Lung (tissue), 12 donors: ENCODE measurements around the gene ALPK3. TPM values are rescaled to one million over a fixed set of nuclear protein-coding genes. Genes with fewer than 3 reads are reported as not detected.
A peak's percentile ranks its signal among the peaks of the same experiment; 100 is the strongest.

Experiments used
- ATAC-seq: fragments of 200-7000 bp; cut with Tn5 transposase; one replicate; pipeline ENCODE4 v1.9.1; 2020; ENCODE audit warnings: moderate number of reproducible peaks; ENCODE audit not compliant: insufficient read depth, low FRiP score
- DNase-seq, 3 donors: peaks; one replicate each; pipeline ENCODE4 v3.0.0-alpha.2; 2013 to 2017
- H3K27ac ChIP-seq, 2 donors: one replicate each; pipeline ENCODE4 v1.5.1; 2013; ENCODE audit warnings: mild to moderate bottlenecking in 2 of 2, moderate library complexity in 2 of 2, control low read depth in 1 of 2, inconsistent platforms in 1 of 2, low read depth in 1 of 2, low read length in 1 of 2
- H3K27me3 ChIP-seq, 3 donors: one replicate each; pipeline ENCODE4 v1.5.1; 2013; ENCODE audit warnings: low read length in 2 of 3; ENCODE audit not compliant: control insufficient read depth in 3 of 3, insufficient read depth in 3 of 3
- H3K36me3 ChIP-seq, 4 donors: one replicate each; pipeline ENCODE4 v1.5.1; 2013; ENCODE audit warnings: low read length in 4 of 4, mild to moderate bottlenecking in 1 of 4, moderate library complexity in 1 of 4; ENCODE audit not compliant: control insufficient read depth in 4 of 4, insufficient read depth in 4 of 4
- H3K4me1 ChIP-seq, 5 donors: one replicate each; pipeline ENCODE4 v1.5.1; 2013; ENCODE audit warnings: low read length in 5 of 5, mild to moderate bottlenecking in 2 of 5, moderate library complexity in 1 of 5; ENCODE audit not compliant: control insufficient read depth in 5 of 5, insufficient read depth in 5 of 5
- H3K4me3 ChIP-seq: one replicate; pipeline ENCODE4 v1.5.1; 2013; ENCODE audit warnings: mild to moderate bottlenecking, control low read depth, moderate library complexity
- H3K9ac ChIP-seq, 2 donors: one replicate each; pipeline ENCODE4 v1.5.1; 2013; ENCODE audit warnings: low read length in 2 of 2, control low read depth in 1 of 2; ENCODE audit not compliant: insufficient read depth in 1 of 2
- H3K9me3 ChIP-seq, 4 donors: one replicate each; pipeline ENCODE4 v1.5.1; 2013; ENCODE audit warnings: low read length in 3 of 4, mild to moderate bottlenecking in 1 of 4, moderate library complexity in 1 of 4; ENCODE audit not compliant: control insufficient read depth in 4 of 4, insufficient read depth in 3 of 4
- CTCF ChIP-seq: IDR thresholded peaks from 2 replicates; pipeline ENCODE4 v1.5.1; 2012; ENCODE audit warnings: mild to moderate bottlenecking; ENCODE audit errors: control extremely low read depth, extremely low read depth
- WGBS, 2 donors: extraction: QIAGEN DNeasy Blood & Tissue Kit; methylation state at CpG; one replicate each; pipeline ENCODE4 v1.1.7; 2013; 5-methylcytosine and 5-hydroxymethylcytosine counted together
- polyA plus RNA-seq, 2 donors: library from polyadenylated mRNA; stranded (reverse); fragments of 200-250 nt; gene quantifications; one replicate each; pipeline ENCODE4 v1.2.1, GENCODE V29; 2013
- total RNA-seq, 2 donors: library from RNA; depleted of rRNA in 1 of 2; stranded (reverse); fragments of >200 nt in 1 of 2; gene quantifications; one replicate each; pipeline ENCODE4 v1.2.1, GENCODE V29; 2014 to 2021
- donor health status: control.
- donor health status: control.
- donor health status: Bipolar disorder and iron deficiency.
- donor health status: healthy.
- donor health status: DM: yes; HTN: yes; CAD: no.

ALPK3 gene
- total and polyA plus RNA-seq, 4 donors, result 3.1 to 12.2 (median 6.2) TPM

DNA sequence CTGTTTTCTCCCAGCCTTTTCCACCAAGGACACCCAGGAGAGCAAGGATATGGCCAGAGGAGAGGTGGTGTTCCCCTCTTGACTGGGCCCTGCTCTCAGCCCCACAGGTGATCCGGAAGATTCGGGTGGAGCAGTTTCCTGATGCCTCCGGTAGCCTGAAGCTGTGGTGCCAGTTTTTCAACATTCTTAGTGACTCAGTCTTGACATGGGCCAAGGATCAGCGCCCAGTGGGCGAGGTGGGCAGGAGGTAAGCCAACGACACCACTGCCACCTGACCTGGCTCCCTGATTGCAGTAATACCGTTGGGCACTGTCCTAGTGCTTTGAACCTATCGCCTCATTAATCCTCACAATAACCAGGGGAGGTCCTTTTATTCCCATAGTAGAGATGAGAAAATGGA lies 42.0 kb downstream of the ALPK3 start:
- WGBS, 2 donors, result 73 to 84% methylated on average over 8 of the region's 8 CpGs
- TF ChIP-seq CTCF, result no peak
- no peak overlapping the region for H3K9ac ChIP-seq
- peaks cover 0 to 9% (median 0%) of the 10 kb centered on the region in 5 donors for H3K4me1 ChIP-seq
- peaks cover 0 to 13% (median 0%) of the 10 kb centered on the region in 4 donors for H3K36me3 ChIP-seq
- no peak overlapping the region for H3K27ac ChIP-seq
- DNase-seq, result no peak
- ATAC-seq, result peak; percentile 77
- no peaks in the 10 kb centered on the region for H3K9me3 ChIP-seq
- H3K4me3 ChIP-seq, result no peak overlapping the region
- H3K27me3 ChIP-seq, result no peaks in the 10 kb centered on the region

GRCh38 chr15:84859651-84860050 lies 42.5 kb downstream of the ALPK3 start:
- H3K4me3 ChIP-seq, result no peak overlapping the region
- no peak for DNase-seq
- H3K36me3 ChIP-seq, result peaks cover 0 to 15% (median 0%) of the 10 kb centered on the region in 4 donors
- ATAC-seq, result no peak
- H3K4me1 ChIP-seq, result peaks cover 0 to 12% (median 0%) of the 10 kb centered on the region in 5 donors
- H3K9me3 ChIP-seq, result no peaks in the 10 kb centered on the region
- 95 to 98% methylated on average over 15 of the region's 15 CpGs for WGBS, 2 donors
- H3K27me3 ChIP-seq, result no peaks in the 10 kb centered on the region
- H3K9ac ChIP-seq, result no peak overlapping the region
- H3K27ac ChIP-seq, result no peak overlapping the region
- TF ChIP-seq CTCF, result no peak

DNA sequence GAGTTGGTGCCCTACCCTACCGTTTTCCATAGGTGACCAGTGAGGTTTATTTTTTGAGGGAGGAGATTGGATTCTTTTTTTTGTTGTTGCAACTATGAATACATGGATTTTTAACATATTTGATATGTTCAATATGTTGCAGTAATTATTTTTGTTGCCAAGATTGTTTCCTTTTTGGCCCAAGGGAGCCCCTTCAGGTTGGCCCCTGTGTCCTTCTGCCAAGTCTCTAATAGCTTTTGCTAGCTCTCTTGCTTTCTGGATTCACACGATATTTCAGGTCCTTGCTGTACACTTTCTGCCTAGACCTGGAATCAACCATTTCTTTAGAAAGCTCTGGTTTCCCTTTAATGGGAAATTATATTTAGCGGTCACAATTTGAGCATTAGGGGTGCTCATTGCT lies 44.6 kb downstream of the ALPK3 start:
- H3K27ac ChIP-seq, result no peak overlapping the region
- no peaks in the 10 kb centered on the region for H3K9me3 ChIP-seq
- WGBS, 2 donors, result 89 to 97% methylated on average over 3 of the region's 3 CpGs
- DNase-seq (peak in 2 of 3 donors; percentile 27 to 31), ATAC-seq (no peak)
- peaks cover 0 to 9% (median 0%) of the 10 kb centered on the region in 5 donors for H3K4me1 ChIP-seq
- H3K36me3 ChIP-seq, result peaks cover 0 to 12% (median 0%) of the 10 kb centered on the region in 4 donors
- H3K27me3 ChIP-seq, result no peaks in the 10 kb centered on the region
- H3K9ac ChIP-seq, result no peak overlapping the region
- H3K4me3 ChIP-seq, result no peak overlapping the region
- TF ChIP-seq CTCF, result no peak
